ENCODE measurements around the gene BMP2K.
A peak's percentile ranks its signal among the peaks of the same experiment; 100 is the strongest.
"Not testable (repeated sequence)": the region's sequence is repeated elsewhere in the genome, so short reads cannot be mapped to it uniquely, and the experiment has no call there.

Gene BMP2K

DNA sequence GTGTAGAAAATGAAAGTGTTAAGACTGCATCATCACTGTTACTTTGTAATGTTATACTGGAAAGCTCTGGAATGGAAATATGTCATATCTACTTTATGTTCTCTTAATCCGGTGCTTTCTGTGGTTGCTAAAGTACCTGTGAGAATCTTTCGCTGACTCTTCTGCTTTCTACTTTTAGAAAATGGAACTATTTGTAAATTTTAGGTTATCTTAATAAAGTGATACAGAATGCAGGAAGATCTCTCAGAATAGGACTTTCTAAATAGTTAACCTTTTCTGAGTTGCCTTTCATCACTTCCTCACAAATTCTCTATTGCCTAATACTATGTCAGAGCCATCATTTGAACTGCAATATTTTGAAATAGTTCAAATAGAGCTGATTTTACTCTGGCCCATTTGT lies 69.3 kb downstream of the BMP2K start:
- no peak for TF ChIP-seq CTCF (conservative IDR thresholded peaks at IDR 0.05; ENCODE audit: low read depth, low read length)
- DNase-seq (ENCODE audit: low read depth): peak; percentile 32
- H3K4me3 ChIP-seq (ENCODE audit: low read depth, low read length): no peak overlapping the region

DNA sequence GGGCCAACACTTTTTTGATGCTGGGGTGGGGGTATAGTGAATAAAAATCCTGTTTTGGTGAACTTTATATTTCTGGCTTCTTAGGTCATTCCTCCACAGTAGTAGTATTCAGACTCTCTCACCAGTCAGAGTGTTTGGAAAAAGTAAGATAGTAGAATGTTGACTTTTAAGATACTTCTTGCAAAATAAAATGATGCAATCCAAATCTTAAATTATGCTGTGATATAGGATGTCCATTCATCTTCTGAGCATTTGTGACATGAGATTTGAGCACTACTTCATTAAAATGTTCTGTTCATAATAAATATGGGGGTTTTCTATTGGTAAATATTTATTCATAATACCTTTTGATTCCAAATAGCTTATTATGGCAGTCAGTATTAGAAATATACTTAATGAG lies 70.1 kb downstream of the BMP2K start:
- TF ChIP-seq CTCF (conservative IDR thresholded peaks at IDR 0.05; ENCODE audit: low read depth, low read length): no peak
- no peak overlapping the region for H3K4me3 ChIP-seq (ENCODE audit: low read depth, low read length)
- DNase-seq (ENCODE audit: low read depth): peak; percentile 10

DNA sequence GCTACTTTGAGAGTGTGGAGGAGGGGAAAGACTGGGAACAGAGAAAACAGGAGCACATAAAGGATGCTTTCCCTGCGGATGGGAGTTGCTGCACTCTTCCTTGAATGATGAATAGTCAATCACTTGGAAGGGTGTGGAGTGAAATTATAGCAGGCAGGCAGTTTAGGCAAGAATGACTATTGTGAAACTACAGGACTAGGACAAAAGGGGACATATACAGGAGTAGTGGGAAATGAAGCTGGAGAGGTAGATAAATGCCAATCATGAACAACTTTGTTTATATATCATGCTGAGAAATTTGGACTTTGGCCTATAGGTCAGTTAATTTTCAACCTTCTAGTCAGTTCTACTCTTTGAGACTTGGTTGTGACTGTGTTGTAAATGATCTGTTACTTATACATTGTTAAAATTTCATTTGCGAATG lies 86.2 kb downstream of the BMP2K start:
- no peak for DNase-seq (ENCODE audit: low read depth)
- TF ChIP-seq CTCF (conservative IDR thresholded peaks at IDR 0.05; ENCODE audit: low read depth, low read length): no peak

DNA sequence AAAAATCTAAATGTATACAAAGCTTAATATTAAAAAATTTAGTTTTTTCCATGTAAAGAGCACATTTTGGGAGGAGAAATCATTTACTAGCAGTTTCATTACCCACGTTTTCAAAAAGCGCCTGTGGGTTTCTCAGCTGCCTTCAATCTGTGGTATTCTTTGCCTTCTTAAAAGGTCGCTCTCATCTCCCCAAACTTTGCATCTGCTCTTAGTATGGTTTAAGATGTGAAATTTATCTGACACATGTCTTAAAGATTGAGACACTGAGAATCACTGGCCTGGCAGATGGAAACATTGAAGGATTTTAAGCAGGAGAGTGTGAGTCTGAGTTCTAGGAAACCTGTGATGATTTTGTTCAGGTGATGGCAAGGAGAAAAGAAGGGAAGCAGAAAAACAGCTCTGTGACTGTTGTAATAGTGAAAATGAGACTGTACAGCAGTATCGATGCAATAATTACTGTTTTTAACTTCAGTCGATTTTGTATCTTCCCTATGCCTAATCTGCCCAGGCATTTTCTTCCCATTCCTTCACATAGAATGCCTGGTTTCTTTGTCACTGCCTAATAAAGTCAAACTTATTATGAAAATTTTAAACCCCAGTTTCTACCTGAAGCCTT lies 87.2 kb downstream of the BMP2K start:
- no peak for TF ChIP-seq CTCF (conservative IDR thresholded peaks at IDR 0.05; ENCODE audit: low read depth, low read length)
- no peak for DNase-seq (ENCODE audit: low read depth)

More for the DNA sequence above, 86.2 kb downstream of the BMP2K start:
- H3K4me3 ChIP-seq (ENCODE audit: low read depth, low read length): no peak overlapping the region

GRCh38 chr4:78863991-78864390 lies 87.8 kb downstream of the BMP2K start:
- H3K4me3 ChIP-seq (ENCODE audit: low read depth, low read length): no peak overlapping the region
- no peak for DNase-seq (ENCODE audit: low read depth)
- no peak for TF ChIP-seq CTCF (conservative IDR thresholded peaks at IDR 0.05; ENCODE audit: low read depth, low read length)

More for the DNA sequence above, 87.2 kb downstream of the BMP2K start:
- no peak overlapping the region for H3K4me3 ChIP-seq (ENCODE audit: low read depth, low read length)

DNA sequence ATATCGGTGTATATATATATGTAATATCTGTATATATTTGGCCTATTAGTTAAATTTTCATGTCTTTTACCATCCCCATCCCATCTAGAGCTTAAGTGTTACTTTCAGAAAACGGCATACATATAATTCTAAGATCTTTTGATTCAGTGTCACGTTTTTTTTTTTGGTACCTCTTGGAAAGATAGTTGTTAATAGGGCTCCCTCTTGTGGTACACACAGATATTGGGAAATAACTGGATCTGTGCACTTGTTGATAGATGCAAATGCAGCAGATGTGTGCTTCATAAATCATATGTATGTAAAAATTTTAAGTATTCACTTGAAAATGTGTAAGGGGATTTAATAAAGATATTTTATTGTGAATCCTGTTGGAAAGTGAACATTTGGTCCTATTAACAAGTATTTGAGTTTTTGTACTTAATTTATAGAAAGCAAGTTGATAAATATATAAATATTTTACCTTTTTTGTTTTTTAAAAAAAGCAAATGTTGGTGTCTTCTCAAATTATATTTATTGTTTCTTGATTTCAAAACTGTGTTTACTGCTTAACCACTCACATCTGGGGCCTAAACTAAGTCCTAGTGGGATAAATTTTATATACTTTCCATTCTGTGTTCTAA lies 88.4 kb downstream of the BMP2K start:
- peak; percentile 67 for TF ChIP-seq CTCF (conservative IDR thresholded peaks at IDR 0.05; ENCODE audit: low read depth, low read length)
- H3K4me3 ChIP-seq (ENCODE audit: low read depth, low read length): no peak overlapping the region
- peak; percentile 93 for DNase-seq (ENCODE audit: low read depth)

DNA sequence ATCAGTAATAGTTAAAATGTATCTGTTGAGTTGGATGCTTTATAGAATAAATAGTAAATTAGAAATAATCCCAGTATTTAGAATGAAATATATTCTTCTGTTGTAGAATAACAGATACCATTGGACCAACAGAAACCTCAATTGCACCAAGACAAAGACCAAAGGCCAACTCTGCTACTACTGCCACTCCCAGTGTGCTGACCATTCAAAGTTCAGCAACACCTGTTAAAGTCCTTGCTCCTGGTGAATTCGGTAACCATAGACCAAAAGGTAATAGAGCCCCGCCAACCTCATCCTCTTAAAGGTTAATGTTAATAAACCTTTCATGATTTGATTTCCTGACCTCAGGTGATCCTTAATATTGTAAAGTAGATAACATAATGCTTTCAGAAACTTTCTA lies 89.3 kb downstream of the BMP2K start:
- no peak for TF ChIP-seq CTCF (conservative IDR thresholded peaks at IDR 0.05; ENCODE audit: low read depth, low read length)
- DNase-seq (ENCODE audit: low read depth): no peak
- no peak overlapping the region for H3K4me3 ChIP-seq (ENCODE audit: low read depth, low read length)

GRCh38 chr4:78868712-78869111 lies 92.6 kb downstream of the BMP2K start:
- DNase-seq (ENCODE audit: low read depth); H3K4me3 ChIP-seq (ENCODE audit: low read depth, low read length): not testable (repeated sequence)

All from choroid plexus epithelial cell (primary cell).